SJCRH30 (cell line): Measurements from ENCODE around the gene PPFIBP1. TPM values are rescaled to one million over a fixed set of nuclear protein-coding genes. Genes with fewer than 3 reads are reported as not detected.
A peak's percentile ranks its signal among the peaks of the same experiment; 100 is the strongest.
"Not testable (repeated sequence)": the region's sequence is repeated elsewhere in the genome, so short reads cannot be mapped to it uniquely, and the experiment has no call there.

Source experiments
- DNase-seq, 2 experiments: peaks; one replicate each; pipeline ENCODE4 v3.0.0-alpha.2; 2015 to 2020
- H3K27ac ChIP-seq: fragments of 250-450 bp; sonication (Bioruptor Pico); 2 replicates; pipeline ENCODE4 v1.5.1; 2020; ENCODE audit warnings: mild to moderate bottlenecking, moderate library complexity
- H3K27me3 ChIP-seq: fragments of 250-450 bp; sonication (Bioruptor Pico); 2 replicates; pipeline ENCODE4 v1.5.1; 2020; ENCODE audit warnings: mild to moderate bottlenecking, moderate library complexity
- H3K36me3 ChIP-seq: fragments of 250-450 bp; sonication (Bioruptor Pico); 2 replicates; pipeline ENCODE4 v1.5.1; 2020; ENCODE audit warnings: mild to moderate bottlenecking, moderate library complexity
- H3K4me1 ChIP-seq: fragments of 250-450 bp; sonication (Bioruptor Pico); 2 replicates; pipeline ENCODE4 v1.5.1; 2020; ENCODE audit warnings: mild to moderate bottlenecking, moderate library complexity
- H3K4me3 ChIP-seq: fragments of 250-450 bp; sonication (Bioruptor Pico); 2 replicates; pipeline ENCODE4 v1.5.1; 2020; ENCODE audit warnings: mild to moderate bottlenecking, moderate library complexity
- H3K9me3 ChIP-seq: fragments of 250-450 bp; sonication (Bioruptor Pico); replicated peaks from 2 replicates; pipeline ENCODE4 v1.5.1; 2020; ENCODE audit warnings: mild to moderate bottlenecking, moderate library complexity
- total RNA-seq: library from RNA; depleted of rRNA; stranded (reverse); fragments of >200 nt; shearing (Covaris generic); gene quantifications from 2 replicates; pipeline ENCODE4 v1.2.3, GENCODE V29; 2014

Gene PPFIBP1
- total RNA-seq, 1 experiment from 2014 or later = 53.5 TPM

DNA sequence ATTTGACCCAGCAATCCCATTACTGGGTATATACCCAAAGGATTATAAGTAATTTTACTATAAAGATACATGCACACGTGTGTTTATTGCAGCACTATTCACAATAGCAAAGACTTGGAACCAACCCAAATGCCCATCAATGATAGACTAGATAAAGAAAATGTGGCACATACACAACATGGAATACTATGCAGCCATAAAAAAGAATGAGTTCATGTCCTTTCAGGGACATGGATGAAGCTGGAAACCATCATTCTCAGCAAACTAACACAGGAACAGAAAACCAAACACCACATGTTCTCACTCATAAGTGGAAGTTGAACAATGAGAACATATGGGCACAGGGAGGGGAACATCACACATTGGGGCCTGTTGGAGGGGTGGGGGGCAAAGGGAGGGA, 20.9 kb downstream of the PPFIBP1 start:
- not testable (repeated sequence) for H3K27ac ChIP-seq, H3K9me3 ChIP-seq, H3K4me3 ChIP-seq, DNase-seq, H3K36me3 ChIP-seq, H3K27me3 ChIP-seq
- H3K4me1 ChIP-seq = peaks cover 12% of the 10 kb centered on the region

DNA sequence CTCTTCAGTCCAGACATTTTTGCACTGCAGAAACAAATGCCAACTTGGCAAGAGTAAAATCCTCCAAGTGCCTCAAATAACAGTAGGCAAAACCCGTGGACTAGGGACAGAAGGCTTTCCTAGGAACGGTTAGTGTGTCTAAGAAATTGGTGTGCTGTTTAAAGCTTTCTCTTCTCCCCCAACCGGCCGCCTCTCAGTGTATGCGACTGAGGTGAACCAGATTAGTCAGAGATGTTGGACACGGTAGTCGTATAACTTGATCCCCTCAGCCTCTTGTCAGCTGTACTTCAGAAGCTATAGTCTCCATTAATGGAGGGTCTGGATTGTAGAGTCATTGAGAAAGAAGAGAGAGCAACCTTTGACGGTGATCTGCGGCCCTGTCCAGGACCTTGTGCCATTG, 21.7 kb downstream of the PPFIBP1 start:
- H3K36me3 ChIP-seq = no peaks in the 10 kb centered on the region
- DNase-seq = peak; percentile 26 to 50

DNA sequence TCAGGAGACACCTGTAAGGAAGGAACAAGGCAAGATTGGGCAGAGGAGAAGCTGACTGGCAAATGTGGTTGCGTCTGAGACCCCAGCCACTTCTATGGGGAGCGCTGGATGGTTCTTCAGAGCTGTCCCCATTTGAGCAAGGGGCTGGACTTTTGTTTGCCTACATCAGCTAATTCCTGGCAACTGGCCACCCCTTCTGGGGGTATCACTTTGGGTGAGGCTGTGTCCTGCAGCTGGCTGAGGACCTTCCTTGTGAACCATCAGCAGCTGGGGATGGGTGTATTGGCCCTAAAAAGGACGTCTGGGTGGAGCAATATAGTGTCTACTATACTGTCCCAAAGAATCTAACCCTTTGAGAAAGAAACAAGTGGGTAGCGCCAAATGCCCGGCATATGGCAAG, 23.6 kb downstream of the PPFIBP1 start:
- no peaks in the 10 kb centered on the region for H3K9me3 ChIP-seq
- no peaks in the 10 kb centered on the region for H3K36me3 ChIP-seq
- H3K27ac ChIP-seq = no peak overlapping the region
- no peak overlapping the region for H3K4me3 ChIP-seq
- no peaks in the 10 kb centered on the region for H3K27me3 ChIP-seq
- no peak for DNase-seq
- H3K4me1 ChIP-seq = peaks cover 17% of the 10 kb centered on the region

More for the DNA sequence above, 21.7 kb downstream of the PPFIBP1 start:
- Histone ChIP-seq H3K27me3 (no peaks in the 10 kb centered on the region), H3K4me1 (peaks cover 17% of the 10 kb centered on the region), H3K4me3 (no peak overlapping the region), H3K27ac (peak overlapping the region; percentile 32), H3K9me3 (no peaks in the 10 kb centered on the region)

DNA sequence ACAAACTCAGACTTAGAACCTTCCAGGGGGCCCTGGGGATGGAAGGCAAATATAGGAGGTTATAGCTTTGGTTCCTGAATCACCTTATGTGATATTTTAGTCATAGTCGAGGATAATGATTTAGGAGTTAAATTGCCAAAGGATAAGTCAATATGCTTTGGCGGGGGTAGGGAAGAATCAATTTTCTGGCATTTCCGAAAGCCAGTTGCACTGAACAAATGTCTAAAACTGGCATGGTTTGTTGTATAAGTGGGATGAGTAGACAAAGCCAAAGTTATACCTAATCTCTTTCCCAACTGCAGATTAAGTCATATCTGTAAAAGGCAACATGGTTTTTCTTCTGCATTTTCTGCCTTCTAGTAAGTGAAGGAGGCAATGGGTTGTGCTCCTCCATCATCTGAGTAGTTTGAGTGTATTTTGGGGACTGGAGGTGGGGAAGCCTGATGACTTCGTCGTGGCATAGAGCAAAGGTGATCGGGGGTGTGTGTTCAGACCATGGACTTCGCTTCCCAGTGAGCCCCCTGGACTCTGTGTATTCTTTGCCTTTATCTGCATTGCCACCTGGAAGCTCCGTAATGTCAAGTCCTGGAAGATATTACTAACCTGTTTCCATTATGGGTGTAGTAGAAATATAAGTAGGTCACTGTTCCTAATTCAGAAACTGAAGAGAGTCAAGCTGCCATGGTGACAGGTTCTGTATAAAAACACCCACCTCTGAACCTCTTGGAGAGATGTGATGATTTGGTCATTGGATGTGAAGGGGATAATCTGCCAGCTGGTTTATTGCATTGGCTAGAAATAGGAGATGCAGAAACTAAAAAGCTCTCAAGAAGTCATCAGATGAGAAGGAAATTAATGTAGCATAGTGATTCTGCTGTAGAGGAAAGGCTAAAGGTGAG, 24.5 kb downstream of the PPFIBP1 start:
- Histone ChIP-seq H3K27me3 (no peaks in the 10 kb centered on the region), H3K36me3 (no peaks in the 10 kb centered on the region), H3K4me3 (no peak overlapping the region), H3K27ac (no peak overlapping the region), H3K4me1 (peaks cover 17% of the 10 kb centered on the region), H3K9me3 (no peaks in the 10 kb centered on the region)
- DNase-seq = no peak

DNA sequence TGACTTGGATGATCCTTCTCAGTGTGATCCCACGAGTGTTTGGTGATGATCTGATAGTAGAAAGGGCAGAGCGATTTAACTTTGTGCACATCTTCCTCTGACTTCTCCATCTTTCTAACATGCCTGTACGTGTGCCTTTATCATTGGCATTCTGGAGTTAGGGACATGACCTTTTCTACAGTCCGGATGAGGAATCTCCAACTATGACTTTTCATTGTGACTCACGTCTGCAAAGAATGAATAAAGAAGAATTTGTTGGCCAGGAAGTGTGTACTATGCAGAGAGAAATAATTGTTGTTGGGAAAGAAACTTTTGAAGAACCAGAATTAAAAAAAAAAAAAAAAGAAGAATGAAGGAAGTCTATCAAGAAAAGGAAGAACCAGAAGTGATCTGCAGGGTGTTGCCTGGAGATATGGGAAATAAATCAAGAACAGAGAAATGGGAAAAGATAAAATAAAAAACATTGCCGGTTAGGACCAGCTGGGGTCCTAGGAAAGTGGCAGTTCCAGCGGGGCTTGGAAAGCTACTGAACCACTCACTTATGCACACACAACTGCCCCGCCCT, 25.3 kb downstream of the PPFIBP1 start:
- peak overlapping the region; percentile 8 for H3K27ac ChIP-seq
- no peaks in the 10 kb centered on the region for H3K36me3 ChIP-seq

DNA sequence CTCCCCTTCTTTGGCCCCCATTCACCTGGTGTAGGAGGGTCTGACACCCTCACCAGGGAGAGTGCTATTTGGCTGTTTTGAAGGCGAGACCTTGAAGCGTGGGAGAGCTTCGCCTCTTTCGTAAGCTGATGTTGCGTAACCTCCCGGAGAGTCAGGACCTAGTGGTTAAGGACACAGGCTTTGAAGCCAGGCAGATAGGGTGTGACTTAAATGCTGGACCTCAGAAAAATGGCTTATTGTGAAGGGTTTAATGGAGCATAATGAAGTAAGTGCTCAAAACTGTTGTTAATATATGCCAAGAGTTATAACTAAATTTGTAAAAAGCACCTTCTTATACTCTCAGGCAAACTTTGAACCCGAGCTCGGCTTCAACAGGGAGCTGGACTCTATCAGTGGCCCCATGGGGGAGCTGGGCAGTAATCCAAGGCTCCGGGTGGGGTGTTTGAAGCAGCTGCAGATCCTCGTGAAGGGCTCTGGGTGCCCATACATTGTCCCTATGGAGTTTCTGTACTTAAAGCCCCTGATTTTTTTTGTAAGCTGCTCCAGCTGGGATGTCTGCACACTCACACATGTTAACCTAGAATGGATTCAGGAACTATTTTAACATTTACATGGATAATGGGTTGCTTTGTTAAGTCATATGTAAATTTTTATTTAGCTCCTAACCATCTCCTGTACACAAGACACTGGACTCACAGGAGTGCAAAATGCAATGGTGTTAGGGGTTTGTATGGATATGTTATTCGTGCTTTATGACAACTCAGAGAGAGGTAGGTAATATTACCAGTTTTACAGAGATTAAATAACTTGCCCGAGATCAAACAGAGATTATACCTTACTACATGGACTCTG, 26.0 kb downstream of the PPFIBP1 start:
- Histone ChIP-seq H3K36me3 (no peaks in the 10 kb centered on the region), H3K4me1 (peaks cover 24% of the 10 kb centered on the region), H3K4me3 (peak overlapping the region; percentile 22), H3K9me3 (no peaks in the 10 kb centered on the region), H3K27ac (peak overlapping the region; percentile 8), H3K27me3 (no peaks in the 10 kb centered on the region)
- DNase-seq = peak; percentile 84 to 90

More for the DNA sequence above, 25.3 kb downstream of the PPFIBP1 start:
- peak overlapping the region; percentile 22 for H3K4me3 ChIP-seq
- no peaks in the 10 kb centered on the region for H3K9me3 ChIP-seq
- H3K27me3 ChIP-seq = no peaks in the 10 kb centered on the region
- H3K4me1 ChIP-seq = peaks cover 24% of the 10 kb centered on the region
- no peak for DNase-seq

DNA sequence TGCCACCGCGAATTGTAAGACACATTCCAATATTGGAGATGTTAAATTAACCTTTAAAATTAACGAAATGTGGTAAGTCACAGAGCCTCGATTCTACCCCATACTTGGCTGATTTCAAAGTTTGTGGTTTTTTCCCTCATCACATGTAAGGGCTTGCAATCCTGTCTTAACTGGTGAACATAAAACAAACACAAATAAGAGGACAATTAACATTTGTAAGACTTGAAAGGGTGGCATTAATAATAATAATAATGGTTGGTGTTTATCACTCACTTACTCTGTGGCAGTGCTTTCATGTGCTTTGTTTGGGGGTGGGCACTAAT, 26.6 kb downstream of the PPFIBP1 start:
- H3K4me3 ChIP-seq = no peak overlapping the region
- no peak overlapping the region for H3K27ac ChIP-seq
- no peaks in the 10 kb centered on the region for H3K9me3 ChIP-seq
- no peaks in the 10 kb centered on the region for H3K36me3 ChIP-seq
- DNase-seq = no peak
- H3K4me1 ChIP-seq = peaks cover 23% of the 10 kb centered on the region
- no peaks in the 10 kb centered on the region for H3K27me3 ChIP-seq

DNA sequence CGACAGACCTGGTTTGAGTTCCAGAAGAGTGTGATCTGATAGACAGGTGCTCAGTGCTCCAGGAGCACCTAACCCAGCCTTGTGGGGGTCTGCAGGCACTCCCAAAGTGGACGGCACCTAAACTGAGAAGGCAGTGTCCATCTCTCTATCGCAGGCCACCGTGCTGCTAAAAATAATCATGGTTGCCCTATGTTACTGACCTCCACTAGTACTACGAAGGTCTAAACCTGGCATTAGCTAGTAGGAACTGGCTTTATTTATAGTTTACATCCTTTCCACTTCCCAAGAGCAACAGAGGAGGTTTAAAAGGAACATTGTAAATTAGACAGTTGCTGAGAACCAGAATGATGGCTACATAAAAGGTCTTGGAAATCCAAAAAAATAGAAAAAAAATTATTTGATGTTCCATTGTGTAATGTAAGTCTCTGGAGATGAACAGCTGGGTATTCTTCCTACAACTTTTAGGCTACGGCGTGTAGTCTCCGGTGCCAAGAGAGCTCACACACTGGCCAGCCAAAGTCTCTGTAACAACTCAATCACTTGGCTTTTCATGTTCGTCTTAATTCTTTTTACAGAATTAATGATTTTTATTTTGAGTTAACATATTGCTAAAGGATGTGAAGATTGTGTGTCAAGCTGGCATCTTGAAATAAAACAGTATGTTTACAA, 27.3 kb downstream of the PPFIBP1 start:
- no peak for DNase-seq
- no peaks in the 10 kb centered on the region for H3K27me3 ChIP-seq
- peaks cover 26% of the 10 kb centered on the region for H3K4me1 ChIP-seq
- H3K27ac ChIP-seq = no peak overlapping the region
- no peak overlapping the region for H3K4me3 ChIP-seq
- no peaks in the 10 kb centered on the region for H3K9me3 ChIP-seq
- H3K36me3 ChIP-seq = no peaks in the 10 kb centered on the region

DNA sequence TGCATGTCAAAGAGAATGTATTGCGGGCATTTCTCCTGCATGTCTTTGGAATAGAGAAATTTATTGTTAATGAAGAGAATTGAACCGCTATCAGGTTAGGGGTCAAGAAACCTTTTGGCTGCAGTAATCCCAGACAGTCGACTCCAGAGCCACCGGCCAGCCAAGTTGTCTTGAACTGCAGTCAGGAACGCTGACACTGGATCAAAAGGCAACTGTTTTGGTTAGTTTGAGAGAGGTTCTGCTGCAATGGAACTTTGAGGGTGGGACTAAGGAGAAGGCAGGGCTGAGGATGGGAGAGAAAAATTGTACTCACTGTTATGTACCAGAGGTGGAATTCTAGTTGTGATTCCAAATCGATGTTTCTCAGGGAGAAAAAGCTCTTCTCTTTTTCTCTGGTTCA, 28.2 kb downstream of the PPFIBP1 start:
- peaks cover 26% of the 10 kb centered on the region for H3K4me1 ChIP-seq
- no peaks in the 10 kb centered on the region for H3K27me3 ChIP-seq
- H3K36me3 ChIP-seq = no peaks in the 10 kb centered on the region
- no peak overlapping the region for H3K4me3 ChIP-seq
- no peak overlapping the region for H3K27ac ChIP-seq
- no peak for DNase-seq
- H3K9me3 ChIP-seq = no peaks in the 10 kb centered on the region

DNA sequence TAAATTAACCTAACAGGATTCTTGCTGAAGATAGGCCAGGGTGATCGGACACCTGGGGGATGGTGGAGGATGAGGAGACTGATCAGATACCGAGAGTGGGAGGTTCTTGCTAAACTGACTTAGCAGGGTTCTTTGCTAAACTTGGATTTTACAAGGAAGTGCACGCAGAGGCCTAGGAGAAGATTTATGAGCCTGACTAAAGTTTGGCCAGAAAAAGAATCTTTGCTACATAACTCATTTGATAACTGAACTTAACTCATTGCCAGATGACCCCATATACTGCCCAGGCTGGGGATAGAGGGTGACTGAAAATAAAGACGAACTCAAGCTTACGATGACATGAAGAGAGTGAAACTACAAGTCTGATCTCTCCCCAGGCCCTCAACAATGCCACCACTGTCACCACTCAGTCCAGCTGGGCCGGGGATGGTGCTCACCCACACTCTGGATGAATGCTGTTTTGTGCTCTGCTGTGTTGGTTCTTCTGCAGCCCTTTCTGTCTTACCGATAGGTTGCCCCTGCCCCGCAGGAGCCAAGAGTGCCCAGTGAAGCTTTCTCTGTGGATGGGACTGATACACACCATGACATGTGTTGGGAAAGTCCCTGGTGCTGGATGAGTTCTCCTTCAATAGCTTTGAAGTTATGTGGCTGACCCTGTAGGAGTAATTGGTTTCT, 29.0 kb downstream of the PPFIBP1 start:
- Histone ChIP-seq H3K36me3 (no peaks in the 10 kb centered on the region), H3K27me3 (no peaks in the 10 kb centered on the region), H3K9me3 (no peaks in the 10 kb centered on the region), H3K27ac (no peak overlapping the region), H3K4me3 (no peak overlapping the region), H3K4me1 (peaks cover 30% of the 10 kb centered on the region)
- no peak for DNase-seq

DNA sequence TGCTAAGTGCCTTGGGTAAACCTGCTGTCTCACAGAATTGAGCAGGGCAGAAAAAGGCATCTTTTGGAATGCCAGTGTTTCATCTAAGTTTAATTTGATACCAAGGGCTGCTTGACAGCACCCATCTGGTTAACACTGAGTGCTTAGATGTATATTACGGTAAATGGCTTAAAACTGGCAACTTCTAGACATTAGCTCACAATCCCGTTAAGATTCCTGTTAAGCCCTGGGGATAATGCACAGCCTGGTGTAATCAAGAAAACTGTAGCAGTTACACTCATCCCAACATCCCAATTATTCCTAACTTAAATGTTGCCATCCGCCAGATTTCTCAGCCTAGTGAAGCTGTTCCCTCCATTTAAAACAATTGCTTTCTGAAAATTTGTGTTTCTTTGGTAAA, 29.9 kb downstream of the PPFIBP1 start:
- Histone ChIP-seq H3K4me3 (peak overlapping the region; percentile 40), H3K4me1 (peaks cover 28% of the 10 kb centered on the region), H3K9me3 (no peaks in the 10 kb centered on the region)

DNA sequence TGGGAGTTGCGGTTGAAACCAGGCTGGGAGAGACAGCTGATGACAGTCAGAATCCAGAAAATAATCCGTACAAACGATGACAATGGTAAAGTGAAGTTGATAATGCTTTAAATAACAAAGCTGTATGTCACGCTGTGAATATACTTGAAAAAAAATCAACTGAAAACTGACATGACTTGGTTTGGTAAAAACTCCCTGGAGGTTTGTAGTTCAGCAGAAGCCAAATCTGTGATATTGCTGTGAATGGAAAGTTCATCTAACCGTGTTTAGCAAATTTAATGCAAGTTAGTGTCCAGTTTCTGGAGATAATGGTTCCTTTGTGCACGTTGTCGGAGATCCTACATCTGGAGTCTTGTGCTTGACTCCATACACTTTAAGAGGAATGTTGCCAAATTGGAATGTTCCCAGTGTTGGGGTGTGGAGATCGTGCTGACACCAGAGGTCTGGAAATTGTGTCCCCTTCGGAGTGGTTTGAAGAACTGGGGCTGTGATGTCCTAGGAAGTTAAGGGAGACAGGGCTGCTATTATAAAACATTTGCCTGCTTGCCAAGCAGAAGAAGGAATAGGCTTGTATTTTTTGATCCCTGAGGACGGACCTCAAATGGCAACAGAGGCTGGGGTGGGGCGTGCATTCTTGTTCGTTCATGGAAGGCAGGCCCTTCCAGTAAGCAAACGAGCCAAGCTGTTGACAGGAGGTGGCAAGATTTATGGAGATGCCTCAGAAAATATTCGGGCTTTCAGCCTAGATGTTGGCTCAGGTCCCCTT, 30.6 kb downstream of the PPFIBP1 start:
- H3K9me3 ChIP-seq = no peaks in the 10 kb centered on the region
- peak overlapping the region; percentile 40 for H3K4me3 ChIP-seq
- H3K27ac ChIP-seq = peak overlapping the region; percentile 23
- peaks cover 24% of the 10 kb centered on the region for H3K4me1 ChIP-seq
- no peaks in the 10 kb centered on the region for H3K27me3 ChIP-seq
- H3K36me3 ChIP-seq = no peaks in the 10 kb centered on the region
- DNase-seq = peak; percentile 50 to 67

More for the DNA sequence above, 29.9 kb downstream of the PPFIBP1 start:
- DNase-seq = no peak
- H3K27ac ChIP-seq = peak overlapping the region; percentile 23
- no peaks in the 10 kb centered on the region for H3K36me3 ChIP-seq
- H3K27me3 ChIP-seq = no peaks in the 10 kb centered on the region

DNA sequence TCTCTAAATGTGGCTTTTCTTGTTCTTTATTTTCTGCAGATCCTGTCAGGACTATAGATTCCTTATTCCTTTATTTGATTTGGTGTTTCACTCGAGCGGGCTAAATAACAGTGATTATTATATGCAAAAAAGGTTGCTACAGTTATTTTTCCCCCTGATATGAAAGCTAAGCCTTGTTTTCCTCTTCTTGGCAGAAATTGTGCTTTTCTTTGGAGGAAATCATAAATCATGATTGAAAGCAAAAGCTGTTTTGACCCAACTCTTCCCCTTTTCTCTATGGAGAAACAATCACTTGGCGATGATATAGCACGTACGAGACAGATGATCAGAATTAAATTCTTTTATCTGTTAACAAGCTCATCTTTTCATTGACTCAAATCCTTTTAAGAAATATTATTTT, 31.4 kb downstream of the PPFIBP1 start:
- H3K27ac ChIP-seq = peak overlapping the region; percentile 23; the same call in 1 of the 2 replicates
- H3K4me1 ChIP-seq = peaks cover 22% of the 10 kb centered on the region

More for the DNA sequence above, 31.4 kb downstream of the PPFIBP1 start:
- no peak for DNase-seq
- Histone ChIP-seq H3K4me3 (peak overlapping the region; percentile 40), H3K27me3 (no peaks in the 10 kb centered on the region), H3K36me3 (no peaks in the 10 kb centered on the region), H3K9me3 (no peaks in the 10 kb centered on the region)
